Muscle layer of duodenum (tissue), 2 donors: Measurements from ENCODE around the gene PSMD11.

Experiments
- H3K27ac ChIP-seq: one replicate; pipeline ENCODE4 v1.7.0; 2013; ENCODE audit warnings: mild to moderate bottlenecking, low read length
- H3K27me3 ChIP-seq: one replicate; pipeline ENCODE4 v1.7.0; 2013; ENCODE audit warnings: low read depth, mild to moderate bottlenecking, control low read depth, low read length
- H3K36me3 ChIP-seq, 2 donors: one replicate each; pipeline ENCODE4 v1.7.0; 2013; ENCODE audit warnings: low read length in 2 of 2, control low read depth in 1 of 2, mild to moderate bottlenecking in 1 of 2; ENCODE audit not compliant: insufficient read depth in 2 of 2, control insufficient read depth in 1 of 2
- H3K4me1 ChIP-seq, 2 donors: one replicate each; pipeline ENCODE4 v1.7.0; 2013; ENCODE audit warnings: low read length in 2 of 2, mild to moderate bottlenecking in 2 of 2, control low read depth in 1 of 2, moderate library complexity in 1 of 2; ENCODE audit not compliant: insufficient read depth in 2 of 2, control insufficient read depth in 1 of 2
- H3K4me3 ChIP-seq, 2 donors: one replicate each; pipeline ENCODE4 v1.7.0; 2013; ENCODE audit warnings: low read length in 2 of 2, low read depth in 1 of 2, mild to moderate bottlenecking in 1 of 2
- H3K9me3 ChIP-seq, 2 donors: one replicate each; pipeline ENCODE4 v1.7.0; 2013; ENCODE audit warnings: low read length in 2 of 2, control low read depth in 1 of 2, mild to moderate bottlenecking in 1 of 2; ENCODE audit not compliant: control insufficient read depth in 1 of 2
- donor health status: healthy.

The PSMD11 gene

GRCh38 chr17:32502013-32502412 is 57.7 kb downstream of the PSMD11 start:
- peaks cover 0 to 5% of the 10 kb centered on the region in 2 donors for H3K4me1 ChIP-seq
- no peak overlapping the region for H3K4me3 ChIP-seq
- no peak overlapping the region for H3K27ac ChIP-seq
- no peaks in the 10 kb centered on the region for H3K9me3 ChIP-seq
- H3K27me3 ChIP-seq, result no peaks in the 10 kb centered on the region
- no peaks in the 10 kb centered on the region for H3K36me3 ChIP-seq

GRCh38 chr17:32502710-32503109 is 58.4 kb downstream of the PSMD11 start:
- H3K36me3 ChIP-seq, result no peaks in the 10 kb centered on the region
- H3K4me3 ChIP-seq, result no peak overlapping the region
- no peak overlapping the region for H3K27ac ChIP-seq
- peaks cover 0 to 5% of the 10 kb centered on the region in 2 donors for H3K4me1 ChIP-seq
- no peaks in the 10 kb centered on the region for H3K27me3 ChIP-seq
- H3K9me3 ChIP-seq, result no peaks in the 10 kb centered on the region

GRCh38 chr17:32503251-32504165 is 59.2 kb downstream of the PSMD11 start:
- peaks cover 0 to 5% of the 10 kb centered on the region in 2 donors for H3K4me1 ChIP-seq
- H3K36me3 ChIP-seq, result no peaks in the 10 kb centered on the region
- H3K9me3 ChIP-seq, result no peaks in the 10 kb centered on the region
- H3K27ac ChIP-seq, result no peak overlapping the region
- H3K4me3 ChIP-seq, result no peak overlapping the region
- no peaks in the 10 kb centered on the region for H3K27me3 ChIP-seq

GRCh38 chr17:32504166-32504990 is 60.1 kb downstream of the PSMD11 start:
- Histone ChIP-seq H3K36me3 (no peaks in the 10 kb centered on the region), H3K4me3 (no peak overlapping the region), H3K27me3 (no peaks in the 10 kb centered on the region), H3K4me1 (peaks cover 0 to 5% of the 10 kb centered on the region in 2 donors), H3K27ac (no peak overlapping the region), H3K9me3 (no peaks in the 10 kb centered on the region)

- H3K27me3 ChIP-seq, result no peaks in the 10 kb centered on the region
- no peak overlapping the region for H3K4me3 ChIP-seq
- H3K27ac ChIP-seq, result no peak overlapping the region
- H3K4me1 ChIP-seq, result peaks cover 0 to 2% of the 10 kb centered on the region in 2 donors
- H3K9me3 ChIP-seq, result no peaks in the 10 kb centered on the region
- no peaks in the 10 kb centered on the region for H3K36me3 ChIP-seq
Measured at GRCh38 chr17:32508926-32509325, 64.6 kb downstream of the PSMD11 start.

GRCh38 chr17:32510466-32510865 is 66.2 kb downstream of the PSMD11 start:
- Histone ChIP-seq H3K9me3 (no peaks in the 10 kb centered on the region), H3K27me3 (no peaks in the 10 kb centered on the region), H3K4me3 (no peak overlapping the region), H3K27ac (no peak overlapping the region), H3K4me1 (no peaks in the 10 kb centered on the region), H3K36me3 (no peaks in the 10 kb centered on the region)

- no peaks in the 10 kb centered on the region for H3K36me3 ChIP-seq
- no peaks in the 10 kb centered on the region for H3K27me3 ChIP-seq
- H3K27ac ChIP-seq, result no peak overlapping the region
- H3K4me1 ChIP-seq, result no peaks in the 10 kb centered on the region
- no peak overlapping the region for H3K4me3 ChIP-seq
- no peaks in the 10 kb centered on the region for H3K9me3 ChIP-seq
Measured at GRCh38 chr17:32512328-32512727, 68.0 kb downstream of the PSMD11 start.

GRCh38 chr17:32513579-32513978 is 69.3 kb downstream of the PSMD11 start:
- Histone ChIP-seq H3K27ac (no peak overlapping the region), H3K4me1 (peaks cover 0 to under 1% of the 10 kb centered on the region in 2 donors), H3K27me3 (no peaks in the 10 kb centered on the region), H3K9me3 (no peaks in the 10 kb centered on the region), H3K36me3 (no peaks in the 10 kb centered on the region), H3K4me3 (no peak overlapping the region)

- H3K4me3 ChIP-seq, result no peak overlapping the region
Measured at GRCh38 chr17:32514606-32515005, 70.3 kb downstream of the PSMD11 start.

GRCh38 chr17:32515677-32516383 is 71.5 kb downstream of the PSMD11 start:
- Histone ChIP-seq H3K4me1 (peaks cover 0 to 14% of the 10 kb centered on the region in 2 donors), H3K9me3 (no peaks in the 10 kb centered on the region), H3K27me3 (no peaks in the 10 kb centered on the region), H3K36me3 (no peaks in the 10 kb centered on the region), H3K27ac (no peak overlapping the region), H3K4me3 (no peak overlapping the region)

More at GRCh38 chr17:32514606-32515005, 70.3 kb downstream of the PSMD11 start:
- Histone ChIP-seq H3K36me3 (no peaks in the 10 kb centered on the region), H3K4me1 (peaks cover 0 to 7% of the 10 kb centered on the region in 2 donors), H3K9me3 (no peaks in the 10 kb centered on the region), H3K27ac (no peak overlapping the region), H3K27me3 (no peaks in the 10 kb centered on the region)

- Histone ChIP-seq H3K36me3 (no peaks in the 10 kb centered on the region), H3K4me3 (no peak overlapping the region), H3K27ac (no peak overlapping the region), H3K9me3 (no peaks in the 10 kb centered on the region), H3K27me3 (no peaks in the 10 kb centered on the region), H3K4me1 (peaks cover 0 to 14% of the 10 kb centered on the region in 2 donors)
Measured at GRCh38 chr17:32516450-32516849, 72.1 kb downstream of the PSMD11 start.
